DOHH2 (cell line): ENCODE data around the gene CIDEB.

Experiments
- CTCF ChIP-seq: fragments of 200-600 bp; sonication (generic); IDR thresholded peaks from one replicate; pipeline ENCODE4 v1.5.1; 2014; ENCODE audit warnings: antibody characterized with exemption, mild to moderate bottlenecking, low read depth, low read length; ENCODE audit not compliant: poor library complexity, severe bottlenecking
- EZH2phosphoT487 ChIP-seq: fragments of 200-600 bp; sonication (generic); IDR thresholded peaks from 2 replicates; pipeline ENCODE4 v1.6.1; 2017; ENCODE audit warnings: borderline replicate concordance, mild to moderate bottlenecking, antibody characterized with exemption, low read length, moderate library complexity, mixed read lengths

- TF ChIP-seq CTCF (no peak), EZH2phosphoT487 (no peak)
These were observed 36.3 kb upstream of the CIDEB start for GRCh38 chr14:24343795-24344660.
